SK-N-MC (cell line): ENCODE results near the gene TANC1.

Experiments used
- EZH2 ChIP-seq: fragments of 200-600 bp; sonication (generic); IDR thresholded peaks from one replicate; pipeline ENCODE4 v1.6.1; 2017; ENCODE audit warnings: antibody characterized with exemption
- POLR2AphosphoS5 ChIP-seq: IDR thresholded peaks from 2 replicates; pipeline ENCODE4 v1.6.1; 2012; ENCODE audit warnings: mild to moderate bottlenecking, low read depth, low read length, borderline replicate concordance

- TF ChIP-seq POLR2AphosphoS5 = no peak
- TF ChIP-seq EZH2 = no peak
Observed at GRCh38 chr2:159063677-159064076, 95.2 kb downstream of the TANC1 start.
